ENCODE measurements around the gene KCNQ1.

DNA sequence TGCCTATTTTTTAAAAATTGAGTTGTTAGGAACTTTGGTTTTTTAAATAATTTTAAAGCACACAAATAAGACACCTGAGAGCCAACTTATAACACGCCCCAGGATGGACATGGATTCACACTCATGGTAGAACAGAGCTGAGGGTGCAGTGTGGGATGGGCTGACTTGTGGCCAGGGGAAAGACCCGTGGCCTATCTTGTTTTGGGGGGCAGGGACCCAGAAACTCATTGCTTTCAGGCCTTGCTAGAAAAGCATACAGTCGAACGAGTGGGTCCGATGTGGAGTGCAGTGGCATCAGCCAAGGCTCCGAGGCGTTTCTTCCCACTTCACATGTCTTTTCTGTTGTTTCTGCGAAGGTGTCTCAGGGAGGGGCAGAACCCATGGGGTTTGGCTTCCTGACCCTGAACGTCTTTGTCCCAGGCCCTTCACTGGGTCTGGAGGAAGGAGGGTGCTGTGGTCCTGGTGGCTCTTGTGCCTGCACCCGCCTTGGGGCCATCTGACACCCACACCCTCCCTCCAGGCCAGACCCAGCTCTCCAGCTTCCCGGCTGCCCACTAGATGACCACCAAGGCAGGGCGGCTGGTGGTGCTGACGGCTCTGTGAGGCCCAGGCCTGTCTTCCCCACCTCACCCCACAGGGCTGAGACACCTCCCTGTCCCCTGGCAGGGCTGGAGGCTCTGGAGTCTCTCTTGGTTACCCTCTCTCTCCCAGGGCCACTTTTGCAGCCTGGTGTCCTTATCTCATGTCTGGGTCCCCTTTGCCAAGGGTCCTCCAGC lies 120.8 kb downstream of the KCNQ1 start:
- TF ChIP-seq, protein P1, sequence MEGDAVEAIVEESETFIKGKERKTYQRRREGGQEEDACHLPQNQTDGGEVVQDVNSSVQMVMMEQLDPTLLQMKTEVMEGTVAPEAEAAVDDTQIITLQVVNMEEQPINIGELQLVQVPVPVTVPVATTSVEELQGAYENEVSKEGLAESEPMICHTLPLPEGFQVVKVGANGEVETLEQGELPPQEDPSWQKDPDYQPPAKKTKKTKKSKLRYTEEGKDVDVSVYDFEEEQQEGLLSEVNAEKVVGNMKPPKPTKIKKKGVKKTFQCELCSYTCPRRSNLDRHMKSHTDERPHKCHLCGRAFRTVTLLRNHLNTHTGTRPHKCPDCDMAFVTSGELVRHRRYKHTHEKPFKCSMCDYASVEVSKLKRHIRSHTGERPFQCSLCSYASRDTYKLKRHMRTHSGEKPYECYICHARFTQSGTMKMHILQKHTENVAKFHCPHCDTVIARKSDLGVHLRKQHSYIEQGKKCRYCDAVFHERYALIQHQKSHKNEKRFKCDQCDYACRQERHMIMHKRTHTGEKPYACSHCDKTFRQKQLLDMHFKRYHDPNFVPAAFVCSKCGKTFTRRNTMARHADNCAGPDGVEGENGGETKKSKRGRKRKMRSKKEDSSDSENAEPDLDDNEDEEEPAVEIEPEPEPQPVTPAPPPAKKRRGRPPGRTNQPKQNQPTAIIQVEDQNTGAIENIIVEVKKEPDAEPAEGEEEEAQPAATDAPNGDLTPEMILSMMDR (IDR thresholded peaks at IDR 0.05 in 2 of 3, conservative IDR thresholded peaks at IDR 0.05 in 1 of 3; ENCODE audit: borderline replicate concordance in 1 of 3, insufficient read depth in 1 of 3, low read depth in 2 of 3, low read length in 2 of 3) = no peak
- no peak for TF ChIP-seq CEBPB (IDR thresholded peaks at IDR 0.05; ENCODE audit: low read depth)
- TF ChIP-seq POLR2A (IDR thresholded peaks at IDR 0.05; ENCODE audit: borderline replicate concordance, extremely low read depth, insufficient read depth, insufficient read length) = no peak
- TF ChIP-seq, protein P2, sequence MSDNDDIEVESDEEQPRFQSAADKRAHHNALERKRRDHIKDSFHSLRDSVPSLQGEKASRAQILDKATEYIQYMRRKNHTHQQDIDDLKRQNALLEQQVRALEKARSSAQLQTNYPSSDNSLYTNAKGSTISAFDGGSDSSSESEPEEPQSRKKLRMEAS (IDR thresholded peaks at IDR 0.05) = no peak
- TF ChIP-seq POLR2AphosphoS5 (IDR thresholded peaks at IDR 0.05; ENCODE audit: low read depth, low read length) = no peak
- TF ChIP-seq RAD21 (IDR thresholded peaks at IDR 0.05; ENCODE audit: low read depth) = no peak
- TF ChIP-seq, protein P3, sequence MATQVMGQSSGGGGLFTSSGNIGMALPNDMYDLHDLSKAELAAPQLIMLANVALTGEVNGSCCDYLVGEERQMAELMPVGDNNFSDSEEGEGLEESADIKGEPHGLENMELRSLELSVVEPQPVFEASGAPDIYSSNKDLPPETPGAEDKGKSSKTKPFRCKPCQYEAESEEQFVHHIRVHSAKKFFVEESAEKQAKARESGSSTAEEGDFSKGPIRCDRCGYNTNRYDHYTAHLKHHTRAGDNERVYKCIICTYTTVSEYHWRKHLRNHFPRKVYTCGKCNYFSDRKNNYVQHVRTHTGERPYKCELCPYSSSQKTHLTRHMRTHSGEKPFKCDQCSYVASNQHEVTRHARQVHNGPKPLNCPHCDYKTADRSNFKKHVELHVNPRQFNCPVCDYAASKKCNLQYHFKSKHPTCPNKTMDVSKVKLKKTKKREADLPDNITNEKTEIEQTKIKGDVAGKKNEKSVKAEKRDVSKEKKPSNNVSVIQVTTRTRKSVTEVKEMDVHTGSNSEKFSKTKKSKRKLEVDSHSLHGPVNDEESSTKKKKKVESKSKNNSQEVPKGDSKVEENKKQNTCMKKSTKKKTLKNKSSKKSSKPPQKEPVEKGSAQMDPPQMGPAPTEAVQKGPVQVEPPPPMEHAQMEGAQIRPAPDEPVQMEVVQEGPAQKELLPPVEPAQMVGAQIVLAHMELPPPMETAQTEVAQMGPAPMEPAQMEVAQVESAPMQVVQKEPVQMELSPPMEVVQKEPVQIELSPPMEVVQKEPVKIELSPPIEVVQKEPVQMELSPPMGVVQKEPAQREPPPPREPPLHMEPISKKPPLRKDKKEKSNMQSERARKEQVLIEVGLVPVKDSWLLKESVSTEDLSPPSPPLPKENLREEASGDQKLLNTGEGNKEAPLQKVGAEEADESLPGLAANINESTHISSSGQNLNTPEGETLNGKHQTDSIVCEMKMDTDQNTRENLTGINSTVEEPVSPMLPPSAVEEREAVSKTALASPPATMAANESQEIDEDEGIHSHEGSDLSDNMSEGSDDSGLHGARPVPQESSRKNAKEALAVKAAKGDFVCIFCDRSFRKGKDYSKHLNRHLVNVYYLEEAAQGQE (IDR thresholded peaks at IDR 0.05; ENCODE audit: low read depth) = no peak
